Activated CD8-positive, alpha-beta T cell treated with anti-CD3 and anti-CD28 coated beads for 36 hours (primary cell): ENCODE data around the gene CFAP299. TPM values are rescaled to one million over a fixed set of nuclear protein-coding genes. Genes with fewer than 3 reads are reported as not detected.
"Not testable (repeated sequence)": the region's sequence is repeated elsewhere in the genome, so short reads cannot be mapped to it uniquely, and the experiment has no call there.

ENCODE experiments used
- ATAC-seq: fragments of 200-7000 bp; cut with Tn5 transposase; one replicate; pipeline ENCODE4 v1.10.0; 2021; ENCODE audit warnings: mild to moderate bottlenecking, moderate library complexity
- CTCF ChIA-PET: fragments of 350-600 bp; sonication (Branson Sonifier 250); formaldehyde crosslinking; loops from one replicate; lab custom pipeline; 2021; ENCODE audit warnings: antibody characterized with exemption; lab: Charles Lee
- POLR2A ChIA-PET: fragments of 350-600 bp; sonication (Branson Sonifier 250); formaldehyde crosslinking; loops from one replicate; lab custom pipeline; 2021; ENCODE audit warnings: antibody characterized with exemption; lab: Charles Lee
- DNase-seq: peaks from one replicate; pipeline ENCODE4 v3.0.0-alpha.2; 2020
- H3K27ac Mint-ChIP-seq: one replicate; pipeline ENCODE4 v1.8.0; 2021; ENCODE audit warnings: mild to moderate bottlenecking, mixed read lengths
- H3K27me3 Mint-ChIP-seq: one replicate; pipeline ENCODE4 v1.8.0; 2021; ENCODE audit warnings: mixed read lengths
- H3K36me3 Mint-ChIP-seq: one replicate; pipeline ENCODE4 v1.8.0; 2021; ENCODE audit warnings: low read depth, mixed read lengths
- H3K4me1 Mint-ChIP-seq: one replicate; pipeline ENCODE4 v1.8.0; 2021; ENCODE audit warnings: low read depth, mixed read lengths
- H3K4me3 Mint-ChIP-seq: one replicate; pipeline ENCODE4 v1.8.0; 2021; ENCODE audit warnings: mild to moderate bottlenecking, moderate library complexity, mixed read lengths
- H3K9me3 Mint-ChIP-seq: one replicate; pipeline ENCODE4 v1.8.0; 2021; ENCODE audit warnings: mixed read lengths
- intact Hi-C: fragments of 100-400 bp; cut with micrococcal nuclease; formaldehyde crosslinking; loops from one replicate; pipeline ENCODE4 v1.10.0; 2022
- total RNA-seq, 2 experiments: library from RNA; stranded (reverse); gene quantifications; one replicate each; pipeline ENCODE4 v1.2.3, GENCODE V29; 2021
- TF ChIP-seq, protein P1 (sequence below): fragments of 200-600 bp; IDR thresholded peaks from one replicate; pipeline ENCODE4 v1.8.0; 2022; ENCODE audit warnings: antibody characterized with exemption, mild to moderate bottlenecking

CFAP299 gene
- total RNA-seq, 2 experiments from 2014 or later: not detected

DNA sequence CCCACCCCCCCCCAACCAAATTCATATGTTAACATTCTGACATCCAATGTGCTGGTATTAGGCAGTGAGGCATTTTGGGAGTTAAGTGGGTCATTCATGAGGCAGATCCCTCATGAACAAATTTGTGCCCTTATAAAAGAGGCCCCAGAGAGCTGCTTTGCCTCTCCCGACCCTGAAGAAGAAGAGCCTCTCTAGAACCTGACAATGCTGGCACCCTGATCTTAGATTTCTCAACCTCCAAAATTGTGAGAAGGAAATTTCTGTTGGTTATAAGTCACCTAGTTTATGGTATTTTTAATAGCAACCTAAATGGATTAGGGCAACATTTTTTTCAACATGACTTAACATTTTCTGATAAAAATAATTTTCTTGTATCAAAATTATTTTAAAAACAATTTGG lies 296.3 kb downstream of the CFAP299 start:
- ChIA-PET POLR2A (no interaction called here), CTCF (no interaction called here)
- Mint-ChIP-seq H3K9me3 (peaks cover 3% of the 10 kb centered on the region), H3K27ac (no peak overlapping the region), H3K36me3 (no peaks in the 10 kb centered on the region), H3K27me3 (no peaks in the 10 kb centered on the region), H3K4me3 (no peak overlapping the region), H3K4me1 (no peaks in the 10 kb centered on the region)
- TF ChIP-seq, protein P1, sequence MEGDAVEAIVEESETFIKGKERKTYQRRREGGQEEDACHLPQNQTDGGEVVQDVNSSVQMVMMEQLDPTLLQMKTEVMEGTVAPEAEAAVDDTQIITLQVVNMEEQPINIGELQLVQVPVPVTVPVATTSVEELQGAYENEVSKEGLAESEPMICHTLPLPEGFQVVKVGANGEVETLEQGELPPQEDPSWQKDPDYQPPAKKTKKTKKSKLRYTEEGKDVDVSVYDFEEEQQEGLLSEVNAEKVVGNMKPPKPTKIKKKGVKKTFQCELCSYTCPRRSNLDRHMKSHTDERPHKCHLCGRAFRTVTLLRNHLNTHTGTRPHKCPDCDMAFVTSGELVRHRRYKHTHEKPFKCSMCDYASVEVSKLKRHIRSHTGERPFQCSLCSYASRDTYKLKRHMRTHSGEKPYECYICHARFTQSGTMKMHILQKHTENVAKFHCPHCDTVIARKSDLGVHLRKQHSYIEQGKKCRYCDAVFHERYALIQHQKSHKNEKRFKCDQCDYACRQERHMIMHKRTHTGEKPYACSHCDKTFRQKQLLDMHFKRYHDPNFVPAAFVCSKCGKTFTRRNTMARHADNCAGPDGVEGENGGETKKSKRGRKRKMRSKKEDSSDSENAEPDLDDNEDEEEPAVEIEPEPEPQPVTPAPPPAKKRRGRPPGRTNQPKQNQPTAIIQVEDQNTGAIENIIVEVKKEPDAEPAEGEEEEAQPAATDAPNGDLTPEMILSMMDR: no peak
- no peak for ATAC-seq
- DNase-seq: no peak
- intact Hi-C loops: no loop called here

DNA sequence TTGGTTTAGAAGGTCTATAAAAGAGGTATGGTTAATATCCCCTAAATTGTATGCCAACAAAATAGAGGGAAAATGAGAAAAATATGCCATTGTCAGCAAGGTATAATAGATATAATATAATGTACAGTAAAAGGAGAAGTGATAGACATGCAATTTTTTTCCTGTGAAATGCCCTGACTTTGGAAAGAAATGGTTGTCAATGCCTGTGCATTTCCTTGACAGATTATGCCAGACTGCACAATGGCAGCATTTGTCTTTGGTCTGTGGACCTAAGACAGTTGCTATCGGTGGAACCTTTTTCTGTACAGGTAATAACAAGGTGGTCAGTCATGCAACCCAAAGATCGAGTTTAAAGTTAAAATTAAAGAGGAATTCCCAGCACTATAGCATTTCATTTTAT lies 301.7 kb downstream of the CFAP299 start:
- Mint-ChIP-seq H3K27me3 (no peaks in the 10 kb centered on the region), H3K4me1 (no peaks in the 10 kb centered on the region), H3K9me3 (peaks cover 2% of the 10 kb centered on the region), H3K4me3 (no peak overlapping the region), H3K27ac (no peak overlapping the region), H3K36me3 (no peaks in the 10 kb centered on the region)
- ChIA-PET POLR2A (no interaction called here), CTCF (no interaction called here)
- no peak for DNase-seq
- TF ChIP-seq, protein P1: no peak
- ATAC-seq: no peak
- intact Hi-C loops: no loop called here

DNA sequence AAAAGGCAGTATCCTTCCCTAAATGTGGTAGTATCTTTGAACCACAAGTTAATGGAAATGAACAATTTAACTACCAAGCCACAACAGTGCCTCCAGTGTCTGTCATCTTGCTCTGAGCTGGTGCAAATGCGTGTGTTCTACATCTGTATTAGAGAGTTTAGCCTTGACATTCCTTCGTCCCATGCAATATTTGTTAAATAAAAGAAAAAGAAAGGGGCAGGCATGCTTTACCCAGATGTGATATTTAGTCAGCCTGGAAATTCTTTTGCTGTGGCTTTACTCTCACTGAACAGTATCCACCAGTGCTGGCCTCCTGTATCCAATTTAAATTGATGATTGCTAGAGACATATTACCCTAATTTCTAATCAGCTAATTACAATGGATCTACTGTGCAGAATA lies 310.5 kb downstream of the CFAP299 start:
- DNase-seq: no peak
- no peaks in the 10 kb centered on the region for H3K27me3 Mint-ChIP-seq
- POLR2A ChIA-PET: no interaction called here
- no peaks in the 10 kb centered on the region for H3K36me3 Mint-ChIP-seq
- no peak overlapping the region for H3K4me3 Mint-ChIP-seq
- no peak overlapping the region for H3K27ac Mint-ChIP-seq
- H3K4me1 Mint-ChIP-seq: no peaks in the 10 kb centered on the region
- H3K9me3 Mint-ChIP-seq: no peaks in the 10 kb centered on the region
- ATAC-seq: no peak
- intact Hi-C loops: no loop called here
- CTCF ChIA-PET: interaction anchor here (1.0 kb wide), 1 partner anchor 9 kb away, joined by 4 read pairs; no protein-coding TSS in a partner anchor
- TF ChIP-seq, protein P1: no peak

DNA sequence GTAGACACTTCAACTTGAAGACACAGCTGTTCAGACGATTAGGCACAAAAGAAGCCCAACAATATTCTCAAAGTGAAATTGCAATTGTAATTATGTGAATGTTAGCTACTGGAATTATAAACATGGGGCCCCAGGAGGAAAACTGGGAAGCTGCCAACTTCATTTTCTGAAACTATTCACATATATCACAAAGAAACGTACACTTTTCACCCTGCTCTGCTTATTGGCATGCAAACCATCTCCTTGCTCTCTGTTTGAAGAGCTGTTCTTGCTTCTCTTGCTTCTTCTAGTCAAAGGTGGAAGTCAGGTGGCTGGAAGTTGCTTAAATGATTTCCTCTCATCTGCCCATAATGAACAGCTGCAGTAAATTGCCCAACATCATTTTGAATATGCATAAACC lies 320.1 kb downstream of the CFAP299 start:
- POLR2A ChIA-PET: no interaction called here
- peaks cover 2% of the 10 kb centered on the region for H3K9me3 Mint-ChIP-seq
- DNase-seq: no peak
- H3K27me3 Mint-ChIP-seq: no peaks in the 10 kb centered on the region
- TF ChIP-seq, protein P1: no peak
- H3K36me3 Mint-ChIP-seq: no peaks in the 10 kb centered on the region
- intact Hi-C loops: no loop called here
- no peak for ATAC-seq
- CTCF ChIA-PET: interaction anchor here (1.1 to 1.2 kb wide), 2 partner anchors 10 to 147 kb away, joined by 3 to 4 read pairs; no protein-coding TSS in a partner anchor
- no peaks in the 10 kb centered on the region for H3K4me1 Mint-ChIP-seq
- H3K27ac Mint-ChIP-seq: no peak overlapping the region
- H3K4me3 Mint-ChIP-seq: no peak overlapping the region

DNA sequence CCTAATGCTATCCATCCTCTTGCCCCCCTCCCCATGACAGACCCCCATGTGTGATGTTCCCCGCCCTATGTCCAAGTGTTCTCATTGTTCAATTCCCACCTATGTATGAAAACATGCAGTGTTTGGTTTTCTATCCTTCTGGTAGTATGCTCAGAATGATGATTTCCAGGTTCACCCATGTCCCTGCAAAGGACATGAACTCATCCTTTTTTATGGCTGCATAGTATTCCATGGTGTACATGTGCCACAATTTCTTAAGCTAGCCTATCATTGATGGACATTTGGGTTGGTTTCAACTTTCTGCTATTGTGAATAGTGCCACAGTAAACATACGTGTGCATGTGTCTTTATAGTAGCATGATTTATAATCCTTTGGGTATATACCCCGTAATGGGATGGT lies 334.6 kb downstream of the CFAP299 start:
- H3K9me3 Mint-ChIP-seq, H3K27ac Mint-ChIP-seq, H3K4me3 Mint-ChIP-seq, H3K4me1 Mint-ChIP-seq, POLR2A ChIA-PET, ATAC-seq, intact Hi-C loops, DNase-seq, H3K27me3 Mint-ChIP-seq, CTCF ChIA-PET, H3K36me3 Mint-ChIP-seq: not testable (repeated sequence)

DNA sequence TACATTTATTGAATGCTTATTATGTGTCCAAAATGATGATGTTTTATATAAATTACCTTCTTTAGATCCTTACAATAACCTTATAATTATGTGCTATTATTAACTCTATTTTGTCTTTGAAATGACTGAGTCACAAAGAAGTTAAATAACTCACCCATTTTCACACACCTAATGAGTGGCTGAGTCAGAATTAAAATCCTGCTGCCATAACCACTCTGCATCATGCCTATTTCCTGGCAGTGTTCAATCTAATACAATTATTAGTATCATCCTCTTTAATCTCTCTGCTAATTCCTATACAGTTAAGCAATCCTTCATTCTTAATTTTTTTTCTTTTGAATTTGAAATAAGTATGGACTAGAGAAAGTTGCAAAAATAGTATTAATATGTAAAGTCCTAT lies 342.9 kb downstream of the CFAP299 start:
- intact Hi-C loops: no loop called here
- no peak for DNase-seq
- Mint-ChIP-seq H3K4me1 (peaks cover 8% of the 10 kb centered on the region), H3K27me3 (no peaks in the 10 kb centered on the region), H3K36me3 (no peaks in the 10 kb centered on the region), H3K4me3 (no peak overlapping the region), H3K9me3 (no peaks in the 10 kb centered on the region), H3K27ac (no peak overlapping the region)
- ATAC-seq: no peak
- CTCF ChIA-PET: no interaction called here
- TF ChIP-seq, protein P1: no peak
- POLR2A ChIA-PET: no interaction called here
